SK-N-SH (cell line): ENCODE data around the gene SAMD8.

Source experiments
- EP300 ChIP-seq, 2 experiments: IDR thresholded peaks; 2 replicates each; pipeline versions ENCODE4 v1.4.0 to v1.6.1; 2012; ENCODE audit warnings: borderline replicate concordance in 1 of 2, low read depth in 1 of 2, low read length in 1 of 2
- GABPA ChIP-seq: IDR thresholded peaks from 2 replicates; pipeline ENCODE4 v1.4.0; 2012; ENCODE audit warnings: low read depth, mild to moderate bottlenecking
- TAF1 ChIP-seq: IDR thresholded peaks from 2 replicates; pipeline ENCODE4 v1.6.1; 2012; ENCODE audit warnings: low read depth, mild to moderate bottlenecking, low read length, moderate library complexity, borderline replicate concordance
- TEAD4 ChIP-seq: IDR thresholded peaks from 2 replicates; pipeline ENCODE4 v1.4.0; 2012; ENCODE audit warnings: mild to moderate bottlenecking, borderline replicate concordance; ENCODE audit not compliant: insufficient read depth
- TF ChIP-seq, protein P1 (sequence below): fragments of 200-600 bp; sonication (generic); IDR thresholded peaks from 2 replicates; pipeline ENCODE4 v1.6.1; 2017; ENCODE audit warnings: antibody characterized with exemption, mild to moderate bottlenecking, moderate library complexity
- TF ChIP-seq, protein P2 (sequence below): fragments of 150-350 bp; IDR thresholded peaks from 2 replicates; pipeline ENCODE4 v1.6.1; 2017; ENCODE audit warnings: antibody characterized with exemption, low read length, low read depth, borderline replicate concordance
- TF ChIP-seq, protein P3 (sequence below): IDR thresholded peaks from 2 replicates; pipeline ENCODE4 v1.6.1; 2012; ENCODE audit warnings: mild to moderate bottlenecking, low read depth, low read length, moderate library complexity

DNA sequence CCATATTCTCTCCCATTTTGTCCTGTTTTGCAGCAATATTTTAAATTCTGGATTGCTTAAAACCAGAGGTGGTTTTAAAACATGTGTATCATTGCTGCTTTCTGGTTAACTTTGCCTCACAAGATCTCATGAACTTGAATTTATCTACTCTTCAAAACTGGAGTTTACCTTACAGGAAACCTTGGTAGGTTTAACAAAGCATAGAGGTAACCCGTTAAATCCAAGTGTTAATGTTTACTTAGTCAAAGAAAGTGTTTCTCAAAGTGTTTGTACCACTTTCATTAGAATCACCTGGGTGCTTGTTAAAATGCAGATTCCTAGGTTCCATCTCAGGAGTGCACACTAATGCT is 55.1 kb downstream of the SAMD8 start:
- TF ChIP-seq, protein P1, sequence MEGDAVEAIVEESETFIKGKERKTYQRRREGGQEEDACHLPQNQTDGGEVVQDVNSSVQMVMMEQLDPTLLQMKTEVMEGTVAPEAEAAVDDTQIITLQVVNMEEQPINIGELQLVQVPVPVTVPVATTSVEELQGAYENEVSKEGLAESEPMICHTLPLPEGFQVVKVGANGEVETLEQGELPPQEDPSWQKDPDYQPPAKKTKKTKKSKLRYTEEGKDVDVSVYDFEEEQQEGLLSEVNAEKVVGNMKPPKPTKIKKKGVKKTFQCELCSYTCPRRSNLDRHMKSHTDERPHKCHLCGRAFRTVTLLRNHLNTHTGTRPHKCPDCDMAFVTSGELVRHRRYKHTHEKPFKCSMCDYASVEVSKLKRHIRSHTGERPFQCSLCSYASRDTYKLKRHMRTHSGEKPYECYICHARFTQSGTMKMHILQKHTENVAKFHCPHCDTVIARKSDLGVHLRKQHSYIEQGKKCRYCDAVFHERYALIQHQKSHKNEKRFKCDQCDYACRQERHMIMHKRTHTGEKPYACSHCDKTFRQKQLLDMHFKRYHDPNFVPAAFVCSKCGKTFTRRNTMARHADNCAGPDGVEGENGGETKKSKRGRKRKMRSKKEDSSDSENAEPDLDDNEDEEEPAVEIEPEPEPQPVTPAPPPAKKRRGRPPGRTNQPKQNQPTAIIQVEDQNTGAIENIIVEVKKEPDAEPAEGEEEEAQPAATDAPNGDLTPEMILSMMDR: no peak
- TF ChIP-seq GABPA: no peak
- no peak for TF ChIP-seq TAF1
- TF ChIP-seq TEAD4: no peak
- TF ChIP-seq, protein P2, sequence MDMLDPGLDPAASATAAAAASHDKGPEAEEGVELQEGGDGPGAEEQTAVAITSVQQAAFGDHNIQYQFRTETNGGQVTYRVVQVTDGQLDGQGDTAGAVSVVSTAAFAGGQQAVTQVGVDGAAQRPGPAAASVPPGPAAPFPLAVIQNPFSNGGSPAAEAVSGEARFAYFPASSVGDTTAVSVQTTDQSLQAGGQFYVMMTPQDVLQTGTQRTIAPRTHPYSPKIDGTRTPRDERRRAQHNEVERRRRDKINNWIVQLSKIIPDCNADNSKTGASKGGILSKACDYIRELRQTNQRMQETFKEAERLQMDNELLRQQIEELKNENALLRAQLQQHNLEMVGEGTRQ: no peak
- no peak for TF ChIP-seq EP300 (IDR thresholded peaks at IDR 0.05; ENCODE audit: borderline replicate concordance in 1 of 2, low read depth in 1 of 2, low read length in 1 of 2)
- TF ChIP-seq, protein P3, sequence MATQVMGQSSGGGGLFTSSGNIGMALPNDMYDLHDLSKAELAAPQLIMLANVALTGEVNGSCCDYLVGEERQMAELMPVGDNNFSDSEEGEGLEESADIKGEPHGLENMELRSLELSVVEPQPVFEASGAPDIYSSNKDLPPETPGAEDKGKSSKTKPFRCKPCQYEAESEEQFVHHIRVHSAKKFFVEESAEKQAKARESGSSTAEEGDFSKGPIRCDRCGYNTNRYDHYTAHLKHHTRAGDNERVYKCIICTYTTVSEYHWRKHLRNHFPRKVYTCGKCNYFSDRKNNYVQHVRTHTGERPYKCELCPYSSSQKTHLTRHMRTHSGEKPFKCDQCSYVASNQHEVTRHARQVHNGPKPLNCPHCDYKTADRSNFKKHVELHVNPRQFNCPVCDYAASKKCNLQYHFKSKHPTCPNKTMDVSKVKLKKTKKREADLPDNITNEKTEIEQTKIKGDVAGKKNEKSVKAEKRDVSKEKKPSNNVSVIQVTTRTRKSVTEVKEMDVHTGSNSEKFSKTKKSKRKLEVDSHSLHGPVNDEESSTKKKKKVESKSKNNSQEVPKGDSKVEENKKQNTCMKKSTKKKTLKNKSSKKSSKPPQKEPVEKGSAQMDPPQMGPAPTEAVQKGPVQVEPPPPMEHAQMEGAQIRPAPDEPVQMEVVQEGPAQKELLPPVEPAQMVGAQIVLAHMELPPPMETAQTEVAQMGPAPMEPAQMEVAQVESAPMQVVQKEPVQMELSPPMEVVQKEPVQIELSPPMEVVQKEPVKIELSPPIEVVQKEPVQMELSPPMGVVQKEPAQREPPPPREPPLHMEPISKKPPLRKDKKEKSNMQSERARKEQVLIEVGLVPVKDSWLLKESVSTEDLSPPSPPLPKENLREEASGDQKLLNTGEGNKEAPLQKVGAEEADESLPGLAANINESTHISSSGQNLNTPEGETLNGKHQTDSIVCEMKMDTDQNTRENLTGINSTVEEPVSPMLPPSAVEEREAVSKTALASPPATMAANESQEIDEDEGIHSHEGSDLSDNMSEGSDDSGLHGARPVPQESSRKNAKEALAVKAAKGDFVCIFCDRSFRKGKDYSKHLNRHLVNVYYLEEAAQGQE: no peak
